HG02943 (cell line): ENCODE data around the gene WDR62.
"Not testable (repeated sequence)": the region's sequence is repeated elsewhere in the genome, so short reads cannot be mapped to it uniquely, and the experiment has no call there.

Experiments used
- ATAC-seq: cut with Tn5 transposase; IDR thresholded peaks from one replicate; pipeline ENCODE4 v1.9.1; 2021; ENCODE audit warnings: mild to moderate bottlenecking, low read depth, moderate library complexity; ENCODE audit not compliant: unreplicated experiment

The WDR62 gene

DNA sequence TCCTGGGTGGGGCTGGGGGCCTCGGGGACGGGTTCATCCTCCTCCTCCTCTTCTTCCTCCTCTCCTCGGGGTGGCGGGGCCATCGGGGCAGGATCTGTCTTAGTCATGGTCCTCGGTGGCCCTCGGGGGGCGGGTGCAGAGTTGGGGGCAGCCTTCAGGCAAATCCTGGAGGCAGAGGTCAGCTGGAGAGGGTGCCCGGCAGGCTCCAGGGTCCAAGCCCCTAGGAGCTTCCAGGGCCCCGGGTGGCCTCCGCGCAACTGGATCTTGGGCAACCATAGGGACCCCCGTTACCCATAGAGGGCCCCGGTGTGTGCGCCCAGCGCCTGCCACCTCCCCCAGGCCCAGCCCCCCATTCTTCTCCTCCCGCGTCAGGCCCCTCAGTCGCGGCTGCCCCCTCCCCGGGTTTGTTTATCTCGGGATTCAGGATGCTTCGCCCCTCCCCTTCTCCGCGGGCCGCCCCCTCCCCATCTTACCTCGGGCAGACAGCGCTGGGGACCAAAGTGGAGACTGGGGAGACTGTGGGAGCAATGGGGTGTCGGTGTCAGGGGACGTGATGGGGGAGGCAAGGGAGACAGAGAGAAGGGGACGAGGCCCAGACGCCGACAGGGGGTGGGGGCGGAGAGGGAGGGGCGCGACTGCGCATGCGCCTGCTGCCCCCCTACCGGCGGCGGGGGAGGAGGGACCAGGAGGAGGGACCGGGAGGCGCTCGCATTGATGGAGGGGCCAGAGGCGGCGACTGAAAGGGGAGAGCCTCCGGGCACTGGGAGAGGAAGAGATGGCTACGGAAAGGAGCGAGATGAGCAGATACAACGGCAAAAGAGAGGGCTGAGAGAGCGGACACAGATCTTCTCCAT is 22.2 kb upstream of the WDR62 start, which contains the start of gene CLIP3:
CLIP3 (minus strand) TSS at position 623 of the 854 bp plus-strand sequence; CDS start at position 107, 516 bp downstream.
- no peak for ATAC-seq

DNA sequence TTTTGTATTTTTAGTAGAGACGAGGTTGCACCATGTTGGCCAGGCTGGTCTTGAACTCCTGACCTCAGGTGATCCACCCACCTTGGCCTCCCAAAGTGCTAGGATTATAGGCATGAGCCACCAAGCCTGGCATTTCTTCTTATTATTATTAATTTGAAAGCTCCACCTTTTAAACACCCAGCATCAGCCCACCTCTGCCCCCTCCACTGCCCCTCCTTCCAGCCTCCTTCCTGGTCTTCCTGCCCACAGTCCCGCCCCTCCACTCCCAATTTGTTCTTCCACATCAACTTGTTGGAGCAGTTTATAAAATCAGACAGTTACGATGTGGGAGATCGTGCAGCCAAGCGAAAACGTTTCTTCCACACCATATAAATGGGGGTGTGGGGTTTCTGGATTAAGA is 14.2 kb upstream of the WDR62 start:
- no peak for ATAC-seq

DNA sequence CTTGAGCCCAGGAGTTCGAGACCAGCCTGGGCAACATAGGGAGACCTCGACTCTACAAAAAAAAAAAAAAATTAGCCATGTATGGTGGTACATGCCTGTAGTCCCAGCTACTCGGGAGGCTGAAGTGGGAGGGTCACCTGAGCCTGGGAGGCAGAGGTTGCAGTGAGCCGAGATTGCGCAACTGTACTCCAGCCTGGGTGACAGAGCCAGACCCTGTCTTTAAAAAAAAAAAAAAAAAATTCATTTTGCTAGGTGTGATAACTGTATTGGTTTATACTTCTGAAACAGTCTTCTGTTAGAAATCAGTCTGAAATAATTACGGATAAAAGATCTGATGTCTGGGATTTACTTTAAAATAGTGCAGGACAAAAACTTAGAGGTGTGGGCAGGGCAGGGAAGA is 13.6 kb upstream of the WDR62 start:
- not testable (repeated sequence) for ATAC-seq

DNA sequence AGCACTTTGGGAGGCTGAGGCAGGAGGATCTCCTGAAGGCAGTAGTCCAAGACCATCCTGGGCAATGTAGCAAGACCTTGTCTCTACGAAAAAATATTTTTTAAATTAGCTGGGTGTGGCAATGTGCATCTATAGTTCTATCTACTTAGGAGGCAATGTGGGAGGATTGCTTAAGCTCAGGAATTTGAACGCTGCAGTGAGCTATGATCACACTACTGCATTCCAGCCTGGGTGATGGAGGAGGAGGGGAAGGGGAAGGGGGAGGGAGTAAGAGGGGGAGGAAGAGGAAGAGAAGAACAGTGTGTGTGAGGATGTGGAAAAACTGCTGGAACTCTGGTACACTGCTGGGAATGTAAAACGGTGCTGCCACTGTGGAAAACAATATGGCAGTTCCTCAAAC is 12.9 kb upstream of the WDR62 start:
- no peak for ATAC-seq

DNA sequence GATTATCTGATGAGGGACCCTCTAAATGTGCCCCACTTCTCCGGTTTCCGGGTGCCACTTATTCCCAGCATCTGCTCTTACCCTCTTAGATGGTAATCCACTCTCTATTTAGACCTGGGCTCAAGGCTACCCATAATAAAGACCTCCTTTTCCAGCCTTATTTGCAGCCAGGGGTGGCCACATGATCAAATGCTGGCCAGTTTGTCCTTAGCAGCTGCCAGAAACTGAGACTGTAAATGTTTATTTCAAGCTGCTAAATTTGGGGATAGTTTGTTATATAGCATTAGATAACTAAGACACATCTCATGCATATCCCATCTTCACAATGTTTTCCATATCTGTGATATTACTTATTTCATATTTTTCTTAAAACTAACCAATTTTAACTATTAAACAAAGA is 10.7 kb upstream of the WDR62 start:
- ATAC-seq, result no peak

DNA sequence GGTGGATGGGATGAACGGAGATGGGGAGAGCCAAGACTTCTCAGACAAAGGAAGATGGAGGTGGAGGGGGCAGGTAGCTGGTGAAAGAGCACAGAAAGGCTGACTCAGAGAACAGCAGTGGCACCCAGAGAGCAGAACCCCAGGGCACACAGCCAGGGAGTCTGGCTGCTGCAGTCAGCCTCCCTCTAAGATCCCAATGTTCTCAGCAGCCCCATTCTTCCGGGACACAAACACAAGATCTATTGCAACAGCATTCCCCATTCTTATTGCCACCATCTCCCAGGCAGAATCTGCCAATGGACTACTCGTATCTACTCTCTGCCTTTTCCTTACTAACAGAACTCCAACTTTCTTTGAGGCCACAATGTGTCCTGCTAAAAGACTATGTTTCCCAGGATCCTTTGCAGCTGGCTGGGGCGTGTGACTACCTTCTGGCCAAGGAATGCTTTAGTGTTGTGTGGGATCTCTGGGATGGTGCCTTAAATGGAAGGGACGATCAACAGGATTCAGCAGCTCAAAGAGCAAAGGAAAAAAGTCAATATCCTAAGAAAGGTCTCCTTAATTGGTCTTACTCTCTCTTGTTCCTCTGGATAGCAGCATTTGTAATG is 8.2 kb upstream of the WDR62 start:
- ATAC-seq, result no peak

DNA sequence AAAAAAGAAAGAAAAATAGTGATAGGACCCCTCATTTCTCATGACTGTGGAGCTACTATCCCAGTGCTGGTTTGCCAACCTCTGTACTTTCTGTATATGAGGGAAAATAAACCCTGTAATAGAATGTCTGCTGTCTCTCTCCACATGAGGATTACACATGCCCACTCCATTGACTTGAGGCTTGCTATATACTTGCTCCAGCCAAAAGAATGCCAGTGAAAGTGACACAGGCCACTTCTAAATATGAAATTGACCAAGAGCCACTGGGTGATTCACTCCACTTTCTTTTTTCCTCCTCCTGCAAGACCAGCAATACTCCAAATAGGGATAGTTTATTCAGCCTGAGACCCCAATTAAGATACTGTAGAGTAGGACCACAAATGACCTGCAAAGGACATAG is 6.9 kb upstream of the WDR62 start:
- ATAC-seq, result no peak

DNA sequence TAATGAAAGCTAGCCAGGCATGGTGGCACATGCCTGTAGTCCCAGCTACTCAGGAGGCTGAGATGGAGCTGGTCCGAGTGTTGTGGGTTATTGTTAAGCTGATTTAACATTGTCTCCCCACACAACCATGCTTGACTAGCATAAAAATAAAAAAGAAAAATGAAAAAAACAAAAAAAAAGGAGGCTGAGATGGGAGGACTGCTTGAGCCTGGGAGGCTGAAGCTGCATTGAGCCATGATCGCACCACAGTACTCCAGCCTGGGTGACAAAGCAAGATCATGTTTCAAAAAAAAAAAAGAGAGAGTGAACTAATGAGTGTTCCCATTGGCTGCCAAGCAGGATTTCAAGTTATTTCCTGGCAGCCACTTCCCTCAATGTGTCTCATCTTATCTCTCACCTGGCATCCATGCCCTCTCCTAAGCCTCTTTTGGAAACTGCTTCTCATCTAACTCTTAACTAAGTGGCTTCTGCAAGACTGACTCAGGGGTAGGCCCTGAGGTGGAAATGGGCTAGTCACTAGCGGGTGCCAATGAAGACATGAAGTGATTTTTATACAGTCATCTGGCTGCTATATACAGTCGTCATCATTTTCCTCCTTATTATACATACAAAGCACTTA is 5.5 kb upstream of the WDR62 start:
- ATAC-seq, result no peak

DNA sequence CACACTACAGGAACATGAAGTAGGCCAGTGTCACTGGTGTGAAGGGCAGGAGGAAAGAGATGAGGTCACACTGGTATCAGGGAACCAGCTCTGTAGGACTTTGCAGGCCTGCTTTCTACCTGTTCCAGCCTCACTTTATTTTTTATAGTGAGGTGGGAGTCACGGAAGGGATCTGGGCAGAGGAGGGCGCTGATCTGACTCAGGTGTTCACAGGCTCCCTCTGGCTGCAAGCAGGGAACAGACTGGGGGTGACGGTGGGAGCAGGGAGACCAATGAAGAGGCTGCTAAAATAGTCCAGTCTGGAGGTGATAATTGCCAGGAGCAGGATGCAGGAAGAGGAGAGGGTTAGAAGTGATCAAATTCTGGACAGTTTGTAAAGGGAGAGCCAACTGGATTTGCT is 3.5 kb upstream of the WDR62 start:
- no peak for ATAC-seq

DNA sequence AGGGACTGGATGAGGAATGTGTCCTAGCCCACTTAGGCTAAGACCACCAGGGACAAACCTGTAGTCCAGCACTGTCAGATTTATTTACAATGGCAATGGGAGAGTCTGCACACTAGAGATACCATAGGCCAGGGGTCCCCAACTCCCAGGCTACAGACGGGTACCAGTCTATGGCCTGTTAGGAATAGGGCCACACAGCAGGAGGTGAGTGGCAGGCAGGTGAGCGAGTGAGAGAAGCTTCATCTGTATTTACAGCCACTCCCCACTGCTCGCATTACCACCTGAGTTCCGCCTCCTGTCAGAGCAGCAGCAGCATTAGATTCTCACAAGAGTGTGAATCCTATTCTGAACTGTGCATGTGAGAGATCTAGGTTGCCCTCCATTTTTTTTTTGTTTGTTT is 3.1 kb upstream of the WDR62 start:
- no peak for ATAC-seq

DNA sequence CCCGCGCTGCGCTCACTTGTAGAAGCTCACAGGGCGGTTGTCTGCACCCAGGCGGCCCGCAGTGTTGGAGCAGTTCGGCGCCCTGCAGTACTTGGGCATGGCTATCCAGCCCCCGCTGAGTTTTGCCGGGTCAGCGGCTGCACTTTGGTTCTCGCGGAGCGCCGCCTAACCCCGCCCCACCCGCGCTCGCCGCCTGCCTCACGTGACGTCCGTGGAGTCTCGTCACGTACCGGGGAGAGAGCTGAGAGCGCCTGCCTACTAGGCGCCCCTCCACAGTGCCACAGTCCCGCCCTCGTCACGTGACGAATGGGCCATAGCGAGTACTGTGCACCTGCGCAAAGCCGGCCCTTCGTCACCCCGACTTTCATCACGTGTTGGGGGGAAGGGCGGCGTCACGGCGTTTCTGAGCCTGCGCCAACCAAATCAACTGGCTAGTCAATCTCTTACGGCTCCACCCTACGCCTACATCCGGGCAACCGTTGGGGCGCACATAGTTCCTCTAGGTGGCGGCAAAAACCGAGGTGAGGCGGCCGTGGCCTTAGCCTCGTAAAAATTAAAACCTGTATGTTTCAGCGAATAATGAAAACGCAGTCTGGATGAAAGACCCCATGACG is 471 bp upstream of the WDR62 start, which contains the start of gene THAP8:
THAP8 (minus strand) TSS at position 167 of the 614 bp plus-strand sequence; CDS start at position 99, 68 bp downstream.
- ATAC-seq, result peak; percentile 67

DNA sequence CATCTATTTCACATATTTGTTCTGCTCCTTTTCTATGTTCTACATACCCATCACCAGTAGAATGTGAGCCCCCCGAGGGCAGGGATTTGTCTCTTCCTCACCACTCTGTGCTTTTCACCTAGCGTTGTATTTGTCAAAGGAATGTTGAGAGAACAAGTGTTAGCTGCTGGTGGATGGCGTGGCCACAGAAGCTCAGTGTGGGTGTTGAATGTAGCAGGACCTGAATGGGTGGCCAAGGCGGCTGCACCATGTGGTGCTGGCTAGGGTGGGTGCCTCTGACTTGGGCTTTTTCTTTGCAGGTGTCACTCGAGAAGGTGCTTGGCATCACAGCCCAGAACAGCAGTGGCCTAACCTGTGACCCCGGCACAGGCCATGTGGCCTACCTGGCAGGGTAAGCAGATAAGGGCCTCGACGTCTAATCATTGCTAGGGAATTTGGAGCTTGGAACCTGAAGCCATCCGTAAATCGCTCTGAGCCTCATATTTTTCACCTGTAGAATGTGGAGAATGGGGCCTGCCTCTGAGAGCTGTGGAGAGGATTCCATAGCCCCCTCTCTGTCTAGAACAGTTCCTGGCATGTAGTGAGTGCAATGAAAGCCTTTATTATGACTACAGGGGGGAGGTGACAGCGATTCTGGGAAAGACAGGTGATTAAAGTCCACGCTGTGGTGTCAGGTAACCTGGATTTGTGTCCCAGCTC is 3.9 kb downstream of the WDR62 start:
- no peak for ATAC-seq

DNA sequence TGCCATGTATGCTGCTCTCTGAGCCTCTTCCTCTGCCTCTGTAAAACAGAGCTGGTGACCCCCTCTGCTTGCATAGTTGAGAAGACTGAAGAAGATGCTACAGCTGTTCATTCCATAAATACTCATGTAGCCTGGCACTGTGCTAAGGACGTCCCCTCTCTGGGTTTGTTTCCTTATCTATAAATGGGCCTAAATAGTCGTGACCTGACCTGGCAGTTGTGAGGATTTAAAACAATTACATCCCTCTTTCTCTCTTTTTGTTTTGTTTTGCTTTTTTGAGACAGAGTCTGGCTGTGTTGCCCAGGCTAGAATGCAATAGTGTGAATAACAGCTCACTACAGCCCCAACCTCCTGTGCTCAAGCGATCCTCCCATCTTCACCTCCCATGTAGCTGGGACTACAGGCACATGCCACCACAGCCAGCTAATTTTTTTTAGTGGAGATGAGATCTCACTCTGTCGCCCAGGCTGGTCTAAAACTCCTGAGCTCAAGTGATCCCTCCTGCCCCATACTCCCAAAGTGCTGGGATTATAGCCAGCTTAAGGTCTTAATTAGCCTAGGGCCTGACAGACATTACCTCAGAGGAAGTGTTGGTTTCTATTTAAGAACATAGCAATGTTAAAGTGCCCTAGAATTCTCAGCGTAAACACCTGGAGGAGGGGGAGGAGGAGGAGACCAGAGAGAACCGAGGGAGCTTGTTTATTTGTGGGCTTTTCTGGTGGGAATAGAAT is 4.6 kb downstream of the WDR62 start:
- ATAC-seq, result no peak

DNA sequence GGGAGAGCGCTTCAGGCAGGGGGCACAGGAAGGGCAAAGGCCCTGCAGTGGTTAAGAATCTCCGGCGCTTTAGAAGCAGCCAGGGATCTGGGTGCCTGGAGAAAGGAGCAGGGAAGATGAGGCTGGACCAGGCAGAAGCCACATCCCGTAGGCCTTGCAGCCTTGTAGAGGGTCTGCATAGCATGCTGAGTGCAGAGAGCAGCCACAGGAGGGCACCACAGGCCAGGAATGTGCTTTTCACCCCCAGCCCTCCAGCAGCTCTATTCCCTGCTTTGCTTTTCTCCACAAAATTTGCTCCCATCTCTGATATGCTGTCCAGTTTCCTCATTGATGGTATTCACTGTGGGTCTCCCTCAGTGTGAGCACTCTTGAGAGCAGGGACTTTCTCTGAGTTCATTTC is 5.7 kb downstream of the WDR62 start:
- no peak for ATAC-seq

DNA sequence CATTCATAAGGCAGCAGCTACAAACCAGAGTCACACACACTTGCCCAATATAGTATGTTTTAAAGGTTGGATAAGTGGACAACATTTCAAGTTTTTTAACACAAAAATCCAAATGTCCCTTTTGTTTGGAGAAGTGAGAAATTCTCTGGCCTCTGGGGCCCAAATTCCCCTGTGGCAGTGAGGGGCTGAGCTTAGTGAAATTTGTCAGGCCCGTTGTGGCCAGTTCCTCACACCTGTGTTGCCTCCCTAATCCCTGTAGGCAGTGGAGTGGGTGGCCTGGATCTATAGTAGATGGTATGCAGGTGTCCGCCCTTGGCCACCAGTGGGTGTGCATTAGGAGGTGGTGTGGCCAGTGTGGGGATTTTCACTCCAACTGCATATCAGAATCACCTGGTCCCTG is 6.7 kb downstream of the WDR62 start:
- no peak for ATAC-seq

DNA sequence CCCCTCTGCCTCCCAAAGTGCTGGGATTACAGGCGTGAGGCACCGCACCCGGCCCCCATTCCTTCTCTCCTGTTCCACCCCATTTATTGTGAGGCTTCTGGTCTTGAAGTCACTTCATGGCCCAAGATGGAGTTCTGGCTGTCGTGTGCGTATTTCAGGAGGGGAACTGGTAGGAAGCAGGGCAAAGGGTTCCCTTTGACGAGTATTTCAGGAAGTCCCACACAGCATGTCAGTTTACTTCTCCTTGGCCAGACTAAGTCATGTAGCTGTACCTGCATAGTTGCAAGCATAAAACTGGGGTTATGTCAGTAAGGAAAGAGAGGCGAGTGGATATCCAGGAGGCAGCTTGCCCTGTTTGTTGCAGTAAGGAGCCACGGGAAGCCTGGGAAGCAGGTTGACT is 10.1 kb downstream of the WDR62 start:
- ATAC-seq, result no peak

DNA sequence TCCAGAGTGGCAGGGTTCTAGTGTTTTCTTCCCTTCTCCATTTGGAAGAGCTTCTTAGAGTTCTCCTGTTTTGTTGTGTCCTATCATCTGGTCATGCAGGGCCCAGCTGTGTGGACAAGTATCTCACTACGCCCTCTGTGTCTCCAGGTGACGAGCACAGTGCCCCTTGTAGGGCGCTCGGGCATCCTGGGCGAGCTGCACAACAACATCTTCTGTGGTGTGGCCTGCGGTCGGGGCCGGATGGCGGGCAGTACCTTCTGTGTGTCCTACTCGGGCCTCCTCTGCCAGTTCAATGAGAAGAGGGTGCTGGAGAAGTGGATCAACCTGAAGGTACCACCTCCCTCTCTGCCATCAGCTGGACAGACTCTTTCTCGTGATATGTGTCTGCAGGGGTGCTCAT is 13.0 kb downstream of the WDR62 start:
- ATAC-seq, result no peak

DNA sequence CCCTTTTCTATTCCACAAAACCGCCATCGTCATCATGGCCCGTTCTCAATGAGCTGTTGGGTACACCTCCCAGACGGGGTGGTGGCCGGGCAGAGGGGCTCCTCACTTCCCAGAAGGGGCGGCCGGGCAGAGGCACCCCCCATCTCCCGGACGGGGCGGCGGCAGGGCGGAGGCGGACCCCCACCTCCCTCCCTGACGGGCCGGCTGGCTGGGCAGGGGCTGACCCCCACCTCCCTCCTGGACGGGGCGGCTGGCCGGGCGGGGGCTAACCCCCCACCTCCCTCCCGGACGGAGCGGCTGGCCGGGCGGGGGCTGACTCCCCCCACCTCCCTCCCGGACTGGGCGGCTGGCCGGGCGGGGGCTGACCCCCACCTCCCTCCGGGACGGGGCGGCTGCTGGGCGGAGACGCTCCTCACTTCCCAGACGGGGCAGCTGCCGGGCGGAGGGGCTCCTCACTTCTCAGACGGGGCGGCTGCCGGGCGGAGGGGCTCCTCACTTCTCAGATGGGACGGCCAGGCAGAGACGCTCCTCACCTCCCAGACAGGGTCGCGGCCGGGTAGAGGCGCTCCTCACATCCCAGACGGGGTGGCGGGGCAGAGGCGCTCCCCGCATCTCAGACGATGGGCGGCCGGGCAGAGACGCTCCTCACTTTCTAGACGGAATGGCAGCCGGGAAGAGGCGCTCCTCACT is 14.3 kb downstream of the WDR62 start:
- not testable (repeated sequence) for ATAC-seq

DNA sequence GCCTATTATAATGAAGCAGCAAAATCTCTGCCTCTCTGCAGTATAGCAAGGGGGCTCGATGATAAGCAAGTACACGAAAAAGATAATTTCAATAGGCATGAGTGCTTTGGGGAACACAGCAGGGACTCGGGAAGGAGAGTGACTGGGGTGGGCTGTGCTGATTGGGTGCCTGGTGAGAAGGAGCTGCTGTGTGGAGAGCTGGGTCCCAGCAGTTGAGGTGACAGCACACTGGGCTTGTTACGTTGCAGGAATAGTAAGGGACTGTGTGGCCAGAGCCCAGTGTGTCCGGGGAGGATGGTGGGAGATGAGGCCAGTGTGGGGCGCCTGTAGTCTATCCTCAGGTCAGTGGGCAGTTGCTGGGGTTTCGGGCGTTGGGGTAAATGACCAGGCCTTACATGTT is 17.4 kb downstream of the WDR62 start:
- no peak for ATAC-seq
